ENCODE data around the gene RAI1. TPM values are rescaled to one million over a fixed set of nuclear protein-coding genes. Genes with fewer than 3 reads are reported as not detected.

The RAI1 gene
- total and polyA plus RNA-seq, 2 of the 8 experiments (the other 6 are each of a cell fraction or from before 2014, with no cell fraction given): 0.39 to 1.2 TPM

- H2BK120ac ChIP-seq (replicated peaks; ENCODE audit: low read depth, low read length): no peak overlapping the region
- no peak overlapping the region for H3K9ac ChIP-seq (replicated peaks in 1 of 4; ENCODE audit: extremely low read depth in 1 of 4, low read depth in 3 of 4, low read length in 3 of 4)
- no peak overlapping the region for H2BK20ac ChIP-seq (ENCODE audit: low read length)
- no peaks in the 10 kb centered on the region for H3K23me2 ChIP-seq (ENCODE audit: low read depth, low read length)
- no peaks in the 10 kb centered on the region for H3K9me3 ChIP-seq (ENCODE audit: insufficient read depth in 2 of 2, low read depth in 1 of 2, low read length in 1 of 2)
- no peak overlapping the region for H2BK15ac ChIP-seq (ENCODE audit: low read length)
- no peaks in the 10 kb centered on the region for H3K36me3 ChIP-seq (ENCODE audit: control insufficient read depth in 2 of 4, insufficient read depth in 4 of 4, low read length in 3 of 4)
- WGBS, 2 experiments (ENCODE audit: extremely low coverage in 1 of 2, insufficient coverage in 1 of 2, insufficient read length in 1 of 2, insufficient replicate concordance in 2 of 2, low coverage in 1 of 2, low lambda C conversion rate in 2 of 2, missing lambda C conversion rate in 1 of 2): 84% methylated on average over 13 of the region's 13 CpGs; no CpG with 5 or more reads in 1 of the 2 experiments
- no peak overlapping the region for H2AFZ ChIP-seq (ENCODE audit: low read length)
- H3K4me2 ChIP-seq (ENCODE audit: insufficient read depth in 1 of 2, low read depth in 2 of 2, low read length in 2 of 2): no peak overlapping the region
- H3K56ac ChIP-seq (replicated peaks; ENCODE audit: insufficient read length, low read depth, low read length): no peak overlapping the region
- no peak overlapping the region for H2BK12ac ChIP-seq (ENCODE audit: low read depth, low read length)
- H3K27me3 ChIP-seq (replicated peaks in 1 of 4; ENCODE audit: control insufficient read depth in 3 of 4, extremely low read depth in 1 of 4, insufficient read depth in 3 of 4, low read length in 3 of 4): peaks cover 0 to 2% (median 0%) of the 10 kb centered on the region in 4 experiments; a peak in 2 of 7 replicates
- H3K14ac ChIP-seq (ENCODE audit: insufficient read length): no peak overlapping the region
- no peak overlapping the region; the same call in 1 of the 2 replicates for H4K8ac ChIP-seq (ENCODE audit: extremely low read depth, insufficient read depth, low read length)
- H4K91ac ChIP-seq (replicated peaks; ENCODE audit: insufficient read length, low read length): no peak overlapping the region
- no peak overlapping the region for H3K4me3 ChIP-seq (ENCODE audit: extremely low read depth in 1 of 4, insufficient read depth in 2 of 4, low read depth in 3 of 4, low read length in 4 of 4)
- H3K79me2 ChIP-seq (ENCODE audit: control insufficient read depth in 1 of 2, insufficient read depth in 2 of 2, low read length in 2 of 2): no peaks in the 10 kb centered on the region
- no peak overlapping the region for H4K5ac ChIP-seq (ENCODE audit: insufficient read length, low read depth, low read length)
- H4K20me1 ChIP-seq (replicated peaks in 1 of 2; ENCODE audit: control insufficient read depth in 1 of 2, insufficient read depth in 2 of 2, low read length in 2 of 2): peaks cover 0 to 1% of the 10 kb centered on the region in 2 experiments
- no peak for FAIRE-seq
- no peak overlapping the region for H3K4ac ChIP-seq (replicated peaks; ENCODE audit: insufficient read length, low read depth, low read length)
- H2AK5ac ChIP-seq (ENCODE audit: low read depth, low read length): 0 out of 2 replicates have a peak overlapping the region, but pooled peaks have one; percentile 75
- H3K4me1 ChIP-seq (replicated peaks in 1 of 4; ENCODE audit: control insufficient read depth in 3 of 4, insufficient read depth in 4 of 4, low read length in 3 of 4): peaks cover 0 to 9% (median 0%) of the 10 kb centered on the region in 4 experiments; a peak in 3 of 7 replicates
- no peaks in the 10 kb centered on the region for H3K79me1 ChIP-seq (ENCODE audit: low read depth, low read length)
- no peak overlapping the region for H2BK5ac ChIP-seq (ENCODE audit: low read depth, low read length)
- no peak overlapping the region for H3K18ac ChIP-seq (ENCODE audit: extremely low read depth, low read length)
- no peak for DNase-seq (ENCODE audit: low read depth in 1 of 2, low spot score in 2 of 2)
- CTCF ChIA-PET (ENCODE audit: partially characterized antibody): interaction anchor here (0.7 to 3.0 kb wide), 21 partner anchors 9 to 192 kb away, joined by 3 to 36 read pairs (median 4); no protein-coding TSS in a partner anchor
- POLR2A ChIA-PET (ENCODE audit: partially characterized antibody): interaction anchor here (0.8 to 3.0 kb wide), 5 partner anchors 16 to 35 kb away, joined by 3 to 14 read pairs (median 5); partner anchors contain the start of gene SREBF1
- no peak overlapping the region for H3K27ac ChIP-seq (ENCODE audit: low read depth, low read length)
- no peak overlapping the region for H3K23ac ChIP-seq (ENCODE audit: insufficient read length)
- no peak for TF ChIP-seq NRF1 (IDR thresholded peaks at IDR 0.05; ENCODE audit: low read depth, low read length)
- no peak for TF ChIP-seq GABPA (IDR thresholded peaks at IDR 0.05; ENCODE audit: borderline replicate concordance, insufficient read depth, low read length)
- no peak for TF ChIP-seq CREB1 (IDR thresholded peaks at IDR 0.05)
- TF ChIP-seq PHF8 (conservative IDR thresholded peaks at IDR 0.05; ENCODE audit: low read depth, low read length): no peak
- TF ChIP-seq BRCA1 (IDR thresholded peaks at IDR 0.05; ENCODE audit: low read depth, low read length): no peak
- TF ChIP-seq EGR1 (IDR thresholded peaks at IDR 0.05; ENCODE audit: borderline replicate concordance, low read depth, low read length): no peak
- TF ChIP-seq TCF12 (IDR thresholded peaks at IDR 0.05; ENCODE audit: low read depth, low read length): no peak
- TF ChIP-seq BACH1 (IDR thresholded peaks at IDR 0.05; ENCODE audit: low read length): no peak
- TF ChIP-seq RAD21 (IDR thresholded peaks at IDR 0.05 in 1 of 2, conservative IDR thresholded peaks at IDR 0.05 in 1 of 2; ENCODE audit: low read depth in 2 of 2, low read length in 2 of 2): no peak
- no peak for TF ChIP-seq KDM4A (IDR thresholded peaks at IDR 0.05; ENCODE audit: low read depth, low read length, severe bottlenecking)
- no peak for TF ChIP-seq RFX5 (IDR thresholded peaks at IDR 0.05; ENCODE audit: borderline replicate concordance, low read depth, low read length)
- TF ChIP-seq SUZ12 (IDR thresholded peaks at IDR 0.05; ENCODE audit: low read length): no peak
- TF ChIP-seq TBP (IDR thresholded peaks at IDR 0.05; ENCODE audit: low read depth, low read length): no peak
Observed at GRCh38 chr17:17801800-17802481, 120.7 kb downstream of the RAI1 start.

All from H1 (cell line).